Choroid plexus epithelial cell (primary cell): ENCODE measurements around the gene F3.

Experiments used
- DNase-seq: peaks from one replicate; pipeline ENCODE4 v3.0.0-alpha.2; 2010; ENCODE audit warnings: low read depth
- H3K4me3 ChIP-seq: 2 replicates; pipeline ENCODE4 v1.5.1; 2011; ENCODE audit warnings: low read depth, mild to moderate bottlenecking, control low read depth, low read length, moderate library complexity
- TF ChIP-seq, protein P1 (sequence below): conservative IDR thresholded peaks from 2 replicates; pipeline ENCODE4 v1.5.1; 2011; ENCODE audit warnings: low read depth, mild to moderate bottlenecking, control low read depth, inconsistent platforms, low read length, moderate library complexity

The F3 gene

DNA sequence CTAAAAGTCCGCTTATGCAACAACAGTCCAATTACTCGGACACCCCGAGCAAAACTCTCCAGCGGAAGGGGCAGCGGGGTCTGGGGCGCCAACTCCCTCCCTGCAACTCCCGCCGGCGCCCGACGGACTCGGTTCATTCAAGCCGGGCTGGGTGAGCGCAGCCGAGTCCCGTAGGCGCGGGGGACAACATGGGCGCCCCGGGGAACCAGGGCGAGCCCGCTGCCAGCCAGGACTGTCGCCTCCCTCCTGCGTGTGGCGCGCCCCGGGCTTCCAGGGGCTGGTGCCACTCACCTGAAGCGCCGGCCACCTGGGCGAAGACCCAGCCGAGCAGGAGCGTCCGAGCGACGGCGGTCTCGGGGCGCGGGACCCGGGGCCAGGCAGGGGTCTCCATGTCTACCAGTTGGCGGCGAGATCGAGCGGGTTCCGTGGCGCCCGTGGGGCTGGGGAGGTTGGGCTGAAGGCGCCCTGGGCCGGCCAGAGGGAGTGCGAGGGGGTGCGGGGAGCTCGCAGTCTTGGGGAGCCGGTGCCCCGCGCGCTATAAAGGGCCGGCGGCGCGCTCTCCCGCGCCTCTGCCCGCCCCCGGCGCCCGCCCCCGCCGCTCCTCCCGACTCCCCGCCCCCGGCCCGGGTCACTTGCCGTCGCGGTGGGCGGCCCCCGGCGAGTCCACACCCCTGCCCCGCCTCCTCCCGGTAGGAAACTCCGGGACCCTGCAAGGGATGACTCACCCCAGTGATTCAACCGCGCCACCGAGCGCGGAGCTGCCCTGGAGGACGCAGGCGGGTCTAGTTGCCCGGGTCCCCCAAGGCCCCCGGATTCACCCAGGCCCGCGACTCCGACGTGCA, at the start of gene F3:
F3 (minus strand) TSS at position 514 of the 842 bp plus-strand sequence; CDS start at position 391, 123 bp downstream.
- DNase-seq = peak; percentile 93
- TF ChIP-seq, protein P1, sequence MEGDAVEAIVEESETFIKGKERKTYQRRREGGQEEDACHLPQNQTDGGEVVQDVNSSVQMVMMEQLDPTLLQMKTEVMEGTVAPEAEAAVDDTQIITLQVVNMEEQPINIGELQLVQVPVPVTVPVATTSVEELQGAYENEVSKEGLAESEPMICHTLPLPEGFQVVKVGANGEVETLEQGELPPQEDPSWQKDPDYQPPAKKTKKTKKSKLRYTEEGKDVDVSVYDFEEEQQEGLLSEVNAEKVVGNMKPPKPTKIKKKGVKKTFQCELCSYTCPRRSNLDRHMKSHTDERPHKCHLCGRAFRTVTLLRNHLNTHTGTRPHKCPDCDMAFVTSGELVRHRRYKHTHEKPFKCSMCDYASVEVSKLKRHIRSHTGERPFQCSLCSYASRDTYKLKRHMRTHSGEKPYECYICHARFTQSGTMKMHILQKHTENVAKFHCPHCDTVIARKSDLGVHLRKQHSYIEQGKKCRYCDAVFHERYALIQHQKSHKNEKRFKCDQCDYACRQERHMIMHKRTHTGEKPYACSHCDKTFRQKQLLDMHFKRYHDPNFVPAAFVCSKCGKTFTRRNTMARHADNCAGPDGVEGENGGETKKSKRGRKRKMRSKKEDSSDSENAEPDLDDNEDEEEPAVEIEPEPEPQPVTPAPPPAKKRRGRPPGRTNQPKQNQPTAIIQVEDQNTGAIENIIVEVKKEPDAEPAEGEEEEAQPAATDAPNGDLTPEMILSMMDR = peak; percentile 17
- peak within 1 kb of the TSS; percentile 80 for H3K4me3 ChIP-seq

DNA sequence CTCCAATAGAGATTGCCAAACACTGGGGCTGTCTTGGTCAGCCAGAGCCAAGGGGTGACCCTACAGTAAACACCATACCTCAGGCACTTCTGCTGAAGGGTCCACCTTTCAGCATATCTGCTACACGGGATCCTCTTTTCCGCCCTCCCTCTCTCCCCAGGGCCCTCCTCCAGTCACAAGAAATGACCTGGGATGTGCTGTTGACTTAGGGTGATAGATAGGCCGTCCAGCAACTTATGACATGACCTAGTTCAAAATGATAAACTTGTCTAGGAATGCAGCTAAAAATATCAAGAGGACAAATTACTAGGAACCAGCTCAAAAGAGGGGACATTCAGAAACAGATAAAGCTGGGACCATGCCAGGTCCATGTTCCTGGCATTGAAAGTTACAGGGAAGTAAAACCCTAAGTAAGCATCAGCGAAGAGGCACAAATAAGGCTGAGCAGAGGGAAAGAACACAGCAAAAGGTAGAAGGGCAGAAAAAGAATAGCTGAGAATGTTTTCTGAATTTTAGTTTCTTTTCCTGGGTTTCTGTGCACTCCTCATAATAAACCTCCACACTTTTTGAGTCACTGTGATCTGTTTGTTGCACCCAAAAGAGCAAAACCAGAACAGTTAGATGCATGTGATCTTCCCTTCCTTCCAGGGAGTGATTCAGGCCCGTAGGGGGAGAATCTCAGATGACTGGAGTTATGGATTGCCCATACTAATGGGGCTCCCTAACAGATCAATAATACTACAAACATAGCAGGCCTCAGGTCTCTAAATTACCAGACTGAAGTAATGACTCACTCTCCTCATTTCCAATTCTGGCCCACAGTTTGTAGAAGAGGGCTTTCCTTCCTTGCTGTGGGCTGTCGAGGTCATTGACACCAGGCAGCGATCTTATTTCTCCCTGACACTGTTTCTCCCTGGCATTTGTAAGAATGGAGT, 48.9 kb upstream of the F3 start:
- peak; percentile 38 for DNase-seq
- no peak overlapping the region for H3K4me3 ChIP-seq
- TF ChIP-seq, protein P1 = no peak

DNA sequence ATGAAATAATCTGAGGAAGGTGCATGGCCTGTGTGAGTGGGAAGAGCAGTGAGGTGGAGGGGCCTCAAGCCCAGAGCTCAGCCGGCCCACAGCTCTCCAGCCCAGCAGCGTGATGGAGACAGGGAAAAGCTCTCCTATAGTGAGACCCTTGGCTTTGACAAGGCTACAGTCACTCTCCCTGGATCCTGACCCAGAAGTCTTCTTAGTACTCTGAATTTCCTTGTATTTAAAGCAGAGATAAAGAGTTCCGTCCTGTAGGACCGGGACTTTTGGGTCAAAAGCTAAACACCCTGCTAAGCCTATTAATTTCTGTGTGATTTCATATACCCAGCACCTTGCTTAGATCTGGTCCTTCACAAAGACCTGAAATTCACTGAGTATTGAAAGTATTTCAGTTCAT, 48.2 kb upstream of the F3 start:
- TF ChIP-seq, protein P1 = no peak
- no peak for DNase-seq
- H3K4me3 ChIP-seq = no peak overlapping the region

DNA sequence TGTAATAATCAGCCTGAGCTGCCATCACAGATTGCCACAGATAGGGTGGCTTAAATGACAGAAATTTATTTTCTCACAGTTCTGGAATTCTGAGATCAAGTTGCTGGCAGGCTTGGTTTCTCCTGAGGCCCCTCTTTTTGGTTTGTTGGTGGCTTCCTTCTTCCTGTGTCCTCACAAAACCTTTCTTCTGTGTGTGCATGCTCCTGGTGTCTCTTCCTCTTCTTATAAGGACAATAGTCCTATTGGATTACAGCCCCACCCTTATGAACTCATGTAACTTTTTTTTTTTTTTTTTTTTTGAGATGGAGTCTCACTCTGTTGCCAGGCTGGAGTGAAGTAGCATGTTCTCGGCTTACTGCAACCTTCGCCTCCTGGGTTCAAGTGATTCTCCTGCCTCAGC, 41.0 kb upstream of the F3 start:
- TF ChIP-seq, protein P1 = no peak
- no peak for DNase-seq
- no peak overlapping the region for H3K4me3 ChIP-seq

DNA sequence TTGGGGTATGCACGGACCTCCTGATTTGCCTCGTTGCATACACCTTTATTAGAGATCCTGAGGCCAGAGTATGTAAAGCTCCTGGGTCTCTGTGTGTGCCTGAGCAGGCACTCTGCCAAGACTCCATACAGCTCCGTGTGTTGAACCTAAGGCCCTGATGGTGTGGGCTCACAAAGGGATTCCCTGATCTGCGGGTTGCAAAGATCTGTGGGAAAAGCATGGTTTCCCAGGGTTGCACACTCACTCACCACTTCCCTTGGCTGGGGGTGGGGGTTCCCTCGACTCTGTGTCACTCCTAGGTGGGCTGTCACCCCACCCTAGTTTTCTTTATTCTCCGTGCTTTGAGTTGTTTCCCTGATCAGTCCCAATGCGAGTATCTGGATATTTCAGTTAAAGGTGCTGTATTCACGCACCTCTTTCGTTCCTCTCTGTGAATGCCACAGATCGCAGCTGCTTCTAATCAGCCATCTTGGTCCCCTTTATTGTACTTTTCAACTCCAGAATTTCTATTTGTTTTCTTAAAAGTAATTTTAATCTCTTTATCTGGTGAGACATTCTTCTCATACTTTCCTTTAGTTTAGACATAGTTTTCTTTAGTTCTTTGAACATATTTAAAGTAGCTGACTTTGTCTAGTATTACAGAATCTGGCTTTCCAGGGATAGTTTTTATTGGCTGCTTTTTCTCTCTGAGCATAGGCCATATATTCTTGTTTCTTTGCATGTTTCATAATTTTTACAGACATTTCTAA, 39.0 kb upstream of the F3 start:
- TF ChIP-seq, protein P1 = no peak
- no peak overlapping the region for H3K4me3 ChIP-seq
- peak; percentile 70 for DNase-seq

DNA sequence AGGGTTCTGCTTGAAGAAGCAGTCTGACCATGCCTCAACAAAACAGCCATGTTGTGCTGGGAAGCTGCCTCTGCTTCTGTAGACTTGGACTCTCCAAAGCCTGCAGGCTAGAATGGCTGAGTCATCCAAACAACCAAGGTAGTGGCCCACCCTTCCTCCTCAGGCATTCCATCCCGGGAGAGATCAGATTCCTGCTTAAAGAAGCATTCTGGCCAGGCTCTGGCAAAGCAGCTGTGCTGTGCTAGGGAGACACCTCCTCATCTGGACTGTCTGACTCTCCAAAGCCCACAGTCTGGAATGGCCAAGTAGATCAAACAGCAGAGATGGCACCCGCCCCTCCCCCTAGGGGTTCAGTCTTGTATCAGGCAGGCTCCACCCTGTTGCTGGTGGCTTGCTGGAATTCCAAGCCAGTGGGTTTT, 38.3 kb upstream of the F3 start:
- H3K4me3 ChIP-seq = no peak overlapping the region
- DNase-seq = peak; percentile 91
- TF ChIP-seq, protein P1 = no peak
